ENCODE measurements around the gene KIAA0319L.

The KIAA0319L gene

DNA sequence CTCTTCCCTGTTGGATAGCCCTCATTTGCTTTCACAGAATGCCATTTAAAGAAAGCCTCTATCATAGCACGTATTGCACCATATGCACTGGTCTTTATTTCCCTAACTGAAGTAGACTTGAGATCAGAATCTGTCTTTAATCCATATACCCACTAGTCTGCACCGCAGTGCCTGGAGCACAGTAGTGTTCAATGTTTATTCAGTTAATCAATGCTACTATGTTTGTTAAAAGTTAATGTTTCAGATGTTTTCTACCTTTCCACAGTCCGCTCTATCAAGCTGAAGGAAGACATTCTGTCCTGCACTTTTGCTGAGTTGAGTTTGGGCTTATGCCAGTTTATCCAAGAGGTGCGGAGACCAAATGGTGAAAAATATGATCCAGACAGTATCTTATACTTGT lies 149.5 kb downstream of the KIAA0319L start:
- Histone ChIP-seq H3K9me3 (ENCODE audit: control insufficient read depth, insufficient read depth, low read length) (no peaks in the 10 kb centered on the region), H3K27me3 (ENCODE audit: control insufficient read depth, low read length) (no peaks in the 10 kb centered on the region), H3K79me2 (ENCODE audit: control insufficient read depth, low read length) (no peaks in the 10 kb centered on the region), H3K9me2 (replicated peaks; ENCODE audit: control insufficient read depth, low read length) (no peaks in the 10 kb centered on the region), H4K20me1 (ENCODE audit: control insufficient read depth, insufficient read depth, low read depth, low read length) (no peaks in the 10 kb centered on the region), H3K27ac (ENCODE audit: low read depth, low read length) (no peak overlapping the region), H3K4me3 (ENCODE audit: low read length) (no peak overlapping the region), H3K36me3 (ENCODE audit: control insufficient read depth, low read length) (peaks cover 34% of the 10 kb centered on the region), H3K4me1 (ENCODE audit: control insufficient read depth, low read length) (no peaks in the 10 kb centered on the region), H3K4me2 (ENCODE audit: low read length) (no peak overlapping the region), H3F3A (ENCODE audit: control insufficient read depth, insufficient read depth) (no peaks in the 10 kb centered on the region)
- no peak for TF ChIP-seq EZH2phosphoT487 (IDR thresholded peaks at IDR 0.05; ENCODE audit: borderline replicate concordance, low read length)
- TF ChIP-seq, protein P1, sequence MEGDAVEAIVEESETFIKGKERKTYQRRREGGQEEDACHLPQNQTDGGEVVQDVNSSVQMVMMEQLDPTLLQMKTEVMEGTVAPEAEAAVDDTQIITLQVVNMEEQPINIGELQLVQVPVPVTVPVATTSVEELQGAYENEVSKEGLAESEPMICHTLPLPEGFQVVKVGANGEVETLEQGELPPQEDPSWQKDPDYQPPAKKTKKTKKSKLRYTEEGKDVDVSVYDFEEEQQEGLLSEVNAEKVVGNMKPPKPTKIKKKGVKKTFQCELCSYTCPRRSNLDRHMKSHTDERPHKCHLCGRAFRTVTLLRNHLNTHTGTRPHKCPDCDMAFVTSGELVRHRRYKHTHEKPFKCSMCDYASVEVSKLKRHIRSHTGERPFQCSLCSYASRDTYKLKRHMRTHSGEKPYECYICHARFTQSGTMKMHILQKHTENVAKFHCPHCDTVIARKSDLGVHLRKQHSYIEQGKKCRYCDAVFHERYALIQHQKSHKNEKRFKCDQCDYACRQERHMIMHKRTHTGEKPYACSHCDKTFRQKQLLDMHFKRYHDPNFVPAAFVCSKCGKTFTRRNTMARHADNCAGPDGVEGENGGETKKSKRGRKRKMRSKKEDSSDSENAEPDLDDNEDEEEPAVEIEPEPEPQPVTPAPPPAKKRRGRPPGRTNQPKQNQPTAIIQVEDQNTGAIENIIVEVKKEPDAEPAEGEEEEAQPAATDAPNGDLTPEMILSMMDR (IDR thresholded peaks at IDR 0.05; ENCODE audit: low read depth, low read length, poor library complexity, severe bottlenecking) = no peak

DNA sequence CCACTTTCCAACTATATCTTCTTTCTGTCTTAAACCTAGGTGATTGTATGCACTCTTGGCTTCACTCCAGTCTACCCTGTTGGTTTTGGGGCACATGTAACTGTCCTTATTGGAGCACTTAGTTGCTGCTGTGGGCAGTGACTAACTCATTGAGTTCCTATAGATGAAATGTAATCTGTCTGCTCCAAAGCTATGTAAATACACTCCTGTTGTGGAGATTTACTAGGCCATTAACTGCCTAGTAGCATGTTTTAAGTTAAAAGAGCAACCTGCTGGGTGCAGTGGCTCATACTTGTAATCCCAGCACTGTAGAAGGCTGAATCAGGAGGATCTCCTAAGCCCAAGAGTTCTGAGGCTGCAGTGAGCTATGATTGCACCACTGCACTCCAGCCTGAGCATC lies 151.1 kb downstream of the KIAA0319L start:
- Histone ChIP-seq H3K36me3 (ENCODE audit: control insufficient read depth, low read length) (peaks cover 42% of the 10 kb centered on the region), H3K27me3 (ENCODE audit: control insufficient read depth, low read length) (no peaks in the 10 kb centered on the region), H3K9me3 (ENCODE audit: control insufficient read depth, insufficient read depth, low read length) (no peaks in the 10 kb centered on the region), H3F3A (ENCODE audit: control insufficient read depth, insufficient read depth) (no peaks in the 10 kb centered on the region), H4K20me1 (ENCODE audit: control insufficient read depth, insufficient read depth, low read depth, low read length) (no peaks in the 10 kb centered on the region), H3K4me1 (ENCODE audit: control insufficient read depth, low read length) (no peaks in the 10 kb centered on the region), H3K27ac (ENCODE audit: low read depth, low read length) (no peak overlapping the region), H3K4me2 (ENCODE audit: low read length) (no peak overlapping the region), H3K4me3 (ENCODE audit: low read length) (no peak overlapping the region), H3K79me2 (ENCODE audit: control insufficient read depth, low read length) (no peaks in the 10 kb centered on the region), H3K9me2 (replicated peaks; ENCODE audit: control insufficient read depth, low read length) (no peaks in the 10 kb centered on the region)
- TF ChIP-seq, protein P1 (IDR thresholded peaks at IDR 0.05; ENCODE audit: low read depth, low read length, poor library complexity, severe bottlenecking) = no peak
- no peak for TF ChIP-seq EZH2phosphoT487 (IDR thresholded peaks at IDR 0.05; ENCODE audit: borderline replicate concordance, low read length)

DNA sequence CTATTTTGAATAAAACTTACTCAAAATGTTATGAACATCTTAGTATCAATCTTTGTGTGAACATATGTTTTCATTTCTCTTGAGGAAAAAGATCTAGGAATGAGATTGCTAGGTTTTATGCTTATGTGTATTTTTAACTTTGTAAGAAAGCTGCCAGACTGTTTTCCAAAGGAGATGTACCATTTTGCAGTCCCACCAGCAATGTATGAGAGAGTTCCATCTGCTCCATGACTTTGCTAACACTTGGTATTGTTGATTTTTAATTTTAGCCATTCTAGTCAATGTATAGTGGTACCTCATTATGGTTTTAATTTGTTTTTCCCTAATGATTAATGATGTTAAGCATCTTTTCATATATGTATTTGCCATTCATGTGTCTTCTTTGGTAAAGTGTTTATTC lies 156.2 kb downstream of the KIAA0319L start:
- H3K27me3 ChIP-seq (ENCODE audit: control insufficient read depth, low read length) = no peaks in the 10 kb centered on the region
- H3K27ac ChIP-seq (ENCODE audit: low read depth, low read length) = no peak overlapping the region
- no peaks in the 10 kb centered on the region for H3F3A ChIP-seq (ENCODE audit: control insufficient read depth, insufficient read depth)
- peaks cover 55% of the 10 kb centered on the region for H3K36me3 ChIP-seq (ENCODE audit: control insufficient read depth, low read length)
- no peaks in the 10 kb centered on the region for H3K9me2 ChIP-seq (replicated peaks; ENCODE audit: control insufficient read depth, low read length)
- H3K4me1 ChIP-seq (ENCODE audit: control insufficient read depth, low read length) = no peaks in the 10 kb centered on the region
- no peaks in the 10 kb centered on the region for H3K79me2 ChIP-seq (ENCODE audit: control insufficient read depth, low read length)
- TF ChIP-seq, protein P1 (IDR thresholded peaks at IDR 0.05; ENCODE audit: low read depth, low read length, poor library complexity, severe bottlenecking) = no peak
- TF ChIP-seq EZH2phosphoT487 (IDR thresholded peaks at IDR 0.05; ENCODE audit: borderline replicate concordance, low read length) = no peak
- H3K4me3 ChIP-seq (ENCODE audit: low read length) = no peak overlapping the region
- no peak overlapping the region for H3K4me2 ChIP-seq (ENCODE audit: low read length)
- no peaks in the 10 kb centered on the region for H4K20me1 ChIP-seq (ENCODE audit: control insufficient read depth, insufficient read depth, low read depth, low read length)
- no peaks in the 10 kb centered on the region for H3K9me3 ChIP-seq (ENCODE audit: control insufficient read depth, insufficient read depth, low read length)

DNA sequence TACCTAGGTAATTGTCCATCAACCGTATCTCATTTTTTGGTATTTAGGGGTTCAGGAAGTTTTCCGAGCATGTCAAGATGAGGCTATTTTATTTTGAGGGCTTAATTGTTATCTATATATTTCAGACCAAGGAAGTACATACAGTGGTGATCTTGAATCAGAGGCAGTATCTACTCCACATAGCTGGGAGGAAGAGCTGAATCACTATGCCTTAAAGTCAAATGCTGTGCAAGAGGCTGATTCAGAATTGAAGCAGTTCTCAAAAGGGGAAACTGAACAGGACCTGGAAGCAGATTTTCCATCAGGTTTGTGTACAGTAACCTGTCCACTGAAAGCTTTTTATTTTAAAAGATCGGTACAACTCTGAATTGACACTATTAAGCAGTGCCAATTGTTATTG lies 158.5 kb downstream of the KIAA0319L start:
- Histone ChIP-seq H3K79me2 (ENCODE audit: control insufficient read depth, low read length) (no peaks in the 10 kb centered on the region), H3K27me3 (ENCODE audit: control insufficient read depth, low read length) (no peaks in the 10 kb centered on the region)
- TF ChIP-seq EZH2phosphoT487 (IDR thresholded peaks at IDR 0.05; ENCODE audit: borderline replicate concordance, low read length) = no peak
- TF ChIP-seq, protein P1 (IDR thresholded peaks at IDR 0.05; ENCODE audit: low read depth, low read length, poor library complexity, severe bottlenecking) = no peak

More for the DNA sequence above, 158.5 kb downstream of the KIAA0319L start:
- no peaks in the 10 kb centered on the region for H3K9me3 ChIP-seq (ENCODE audit: control insufficient read depth, insufficient read depth, low read length)
- H3K4me3 ChIP-seq (ENCODE audit: low read length) = no peak overlapping the region
- H3K27ac ChIP-seq (ENCODE audit: low read depth, low read length) = no peak overlapping the region
- peaks cover 69% of the 10 kb centered on the region for H3K36me3 ChIP-seq (ENCODE audit: control insufficient read depth, low read length)
- H4K20me1 ChIP-seq (ENCODE audit: control insufficient read depth, insufficient read depth, low read depth, low read length) = no peaks in the 10 kb centered on the region
- no peaks in the 10 kb centered on the region for H3F3A ChIP-seq (ENCODE audit: control insufficient read depth, insufficient read depth)
- H3K4me2 ChIP-seq (ENCODE audit: low read length) = no peak overlapping the region
- H3K4me1 ChIP-seq (ENCODE audit: control insufficient read depth, low read length) = no peaks in the 10 kb centered on the region
- H3K9me2 ChIP-seq (replicated peaks; ENCODE audit: control insufficient read depth, low read length) = no peaks in the 10 kb centered on the region

Measured in DOHH2 (cell line).